Loucy (cell line): Measurements from ENCODE around the gene MYL7.

Experiments used
- H2AFZ ChIP-seq: fragments of 200-600 bp; sonication (generic); 2 replicates; pipeline ENCODE4 v1.6.0; 2016; ENCODE audit warnings: antibody characterized with exemption, mild to moderate bottlenecking, low read length, moderate library complexity
- H3F3A ChIP-seq: fragments of 200-600 bp; 2 replicates; pipeline ENCODE4 v1.6.0; 2016; ENCODE audit warnings: antibody characterized with exemption, low read depth, mild to moderate bottlenecking
- H3K27me3 ChIP-seq: fragments of 200-600 bp; sonication (generic); 2 replicates; pipeline ENCODE4 v1.6.1; 2014; ENCODE audit warnings: low read length, mild to moderate bottlenecking; ENCODE audit not compliant: insufficient read depth, poor library complexity, severe bottlenecking
- H3K36me3 ChIP-seq: fragments of 200-600 bp; sonication (generic); 2 replicates; pipeline ENCODE4 v1.6.1; 2016; ENCODE audit warnings: low read length; ENCODE audit not compliant: insufficient read depth
- H3K4me1 ChIP-seq: fragments of 200-600 bp; sonication (generic); 2 replicates; pipeline ENCODE4 v1.5.1; 2014; ENCODE audit warnings: low read length, mild to moderate bottlenecking; ENCODE audit not compliant: insufficient read depth, poor library complexity, severe bottlenecking
- H3K4me2 ChIP-seq: fragments of 200-600 bp; sonication (generic); 2 replicates; pipeline ENCODE4 v1.6.0; 2014; ENCODE audit warnings: antibody characterized with exemption, low read length, low read depth, mild to moderate bottlenecking; ENCODE audit not compliant: poor library complexity, severe bottlenecking
- H3K4me3 ChIP-seq: fragments of 200-600 bp; sonication (generic); 2 replicates; pipeline ENCODE4 v1.5.1; 2014; ENCODE audit warnings: low read length, mild to moderate bottlenecking, mixed read lengths; ENCODE audit not compliant: poor library complexity, severe bottlenecking
- H3K79me2 ChIP-seq: fragments of 200-600 bp; sonication (generic); 2 replicates; pipeline ENCODE4 v1.6.1; 2014; ENCODE audit warnings: low read length; ENCODE audit not compliant: insufficient read depth
- H3K9ac ChIP-seq: fragments of 200-600 bp; sonication (generic); 2 replicates; pipeline ENCODE4 v1.6.0; 2014; ENCODE audit warnings: mild to moderate bottlenecking, low read depth, low read length, moderate library complexity; ENCODE audit not compliant: poor library complexity, severe bottlenecking
- H3K9me2 ChIP-seq: fragments of 200-600 bp; sonication (generic); replicated peaks from 2 replicates; pipeline ENCODE4 v1.6.1; 2016; ENCODE audit warnings: low read depth, low read length, mixed read lengths
- H3K9me3 ChIP-seq: fragments of 200-600 bp; sonication (generic); 2 replicates; pipeline ENCODE4 v1.6.1; 2014; ENCODE audit warnings: mild to moderate bottlenecking, antibody characterized with exemption, low read length, low read depth; ENCODE audit not compliant: insufficient read depth
- H4K20me1 ChIP-seq: fragments of 200-600 bp; sonication (generic); 2 replicates; pipeline ENCODE4 v1.6.0; 2014; ENCODE audit warnings: antibody characterized with exemption, low read length, mild to moderate bottlenecking; ENCODE audit not compliant: insufficient read depth, poor library complexity, severe bottlenecking
- CTCF ChIP-seq: fragments of 200-600 bp; sonication (generic); conservative IDR thresholded peaks from 2 replicates; pipeline ENCODE4 v1.5.1; 2014; ENCODE audit warnings: mild to moderate bottlenecking, antibody characterized with exemption, low read length
- EZH2phosphoT487 ChIP-seq: fragments of 200-600 bp; IDR thresholded peaks from 2 replicates; pipeline ENCODE4 v1.6.1; 2018; ENCODE audit warnings: antibody characterized with exemption, mild to moderate bottlenecking, moderate library complexity, borderline replicate concordance

Gene MYL7

GRCh38 chr7:44162179-44162578 is 21.0 kb upstream of the MYL7 start:
- Histone ChIP-seq H2AFZ (no peak overlapping the region), H4K20me1 (no peaks in the 10 kb centered on the region), H3K27me3 (no peaks in the 10 kb centered on the region), H3F3A (no peaks in the 10 kb centered on the region), H3K4me1 (no peaks in the 10 kb centered on the region), H3K9me2 (no peaks in the 10 kb centered on the region), H3K9me3 (no peaks in the 10 kb centered on the region), H3K4me3 (no peak overlapping the region), H3K9ac (no peak overlapping the region), H3K79me2 (no peaks in the 10 kb centered on the region), H3K36me3 (no peaks in the 10 kb centered on the region), H3K4me2 (no peak overlapping the region)
- no peak for TF ChIP-seq EZH2phosphoT487
- TF ChIP-seq CTCF: no peak

- H3K4me3 ChIP-seq: no peak overlapping the region
- no peak overlapping the region for H2AFZ ChIP-seq
- no peaks in the 10 kb centered on the region for H3K9me2 ChIP-seq
- no peak overlapping the region for H3K9ac ChIP-seq
- no peaks in the 10 kb centered on the region for H3K4me1 ChIP-seq
- no peaks in the 10 kb centered on the region for H4K20me1 ChIP-seq
- H3F3A ChIP-seq: no peaks in the 10 kb centered on the region
- no peaks in the 10 kb centered on the region for H3K27me3 ChIP-seq
- H3K4me2 ChIP-seq: no peak overlapping the region
- no peaks in the 10 kb centered on the region for H3K9me3 ChIP-seq
- H3K36me3 ChIP-seq: no peaks in the 10 kb centered on the region
- TF ChIP-seq CTCF (no peak), EZH2phosphoT487 (no peak)
- no peaks in the 10 kb centered on the region for H3K79me2 ChIP-seq
These were observed 20.2 kb upstream of the MYL7 start for GRCh38 chr7:44161371-44161770.

- Histone ChIP-seq H3K9me2 (no peaks in the 10 kb centered on the region), H3K4me1 (no peaks in the 10 kb centered on the region), H3K9me3 (no peaks in the 10 kb centered on the region), H4K20me1 (no peaks in the 10 kb centered on the region), H3K79me2 (no peaks in the 10 kb centered on the region), H3K27me3 (no peaks in the 10 kb centered on the region), H3K4me3 (no peak overlapping the region), H3K36me3 (no peaks in the 10 kb centered on the region), H3K4me2 (no peak overlapping the region), H3F3A (no peaks in the 10 kb centered on the region), H3K9ac (no peak overlapping the region), H2AFZ (no peak overlapping the region)
- no peak for TF ChIP-seq EZH2phosphoT487
- no peak for TF ChIP-seq CTCF
These were observed 18.9 kb upstream of the MYL7 start for GRCh38 chr7:44159824-44160630.
